GM21737 (cell line): ENCODE measurements around the gene TMEM120B.

Experiments used
- ATAC-seq: cut with Tn5 transposase; IDR thresholded peaks from one replicate; pipeline ENCODE4 v1.9.1; 2021; ENCODE audit warnings: mild to moderate bottlenecking, moderate library complexity; ENCODE audit not compliant: unreplicated experiment

The TMEM120B gene

DNA sequence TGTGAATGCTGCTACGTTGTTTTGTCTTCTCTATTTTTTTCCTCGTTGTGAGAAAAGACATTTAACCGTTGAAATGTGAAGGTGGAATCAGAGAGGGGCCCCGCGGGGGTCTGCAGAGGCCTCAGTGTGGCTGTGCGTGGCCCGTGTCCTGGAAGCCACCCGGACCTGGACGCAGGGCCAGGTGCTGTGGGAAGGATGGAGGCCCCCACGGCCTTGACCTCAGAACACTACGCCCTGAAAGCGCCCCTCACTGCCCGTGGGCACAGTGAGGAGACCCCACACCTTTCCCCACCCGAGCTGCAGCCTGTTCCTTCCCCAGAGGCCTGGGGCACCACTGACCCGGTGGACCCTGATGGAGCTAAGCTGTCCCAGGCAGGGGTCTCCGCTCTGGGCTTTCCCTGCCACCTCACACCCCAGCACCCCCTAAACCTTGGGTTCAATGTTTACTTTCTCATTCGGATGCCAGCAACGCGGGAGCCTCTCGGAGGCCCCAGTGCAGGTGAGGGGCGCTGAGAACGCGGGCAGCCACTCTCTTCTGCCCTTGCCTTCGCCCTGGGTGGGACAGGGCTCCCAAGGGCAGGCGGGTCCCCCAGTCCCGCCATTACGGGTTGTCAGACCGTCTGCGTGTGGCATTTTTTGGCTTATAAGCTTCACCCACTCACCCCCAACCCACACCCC, 118.2 kb downstream of the TMEM120B start:
- ATAC-seq = no peak
